ENCODE data around the gene MED12. TPM values are rescaled to one million over a fixed set of nuclear protein-coding genes. Genes with fewer than 3 reads are reported as not detected.

MED12 gene
- total RNA-seq = 18.3 and 27.8 TPM in 2 replicates

DNA sequence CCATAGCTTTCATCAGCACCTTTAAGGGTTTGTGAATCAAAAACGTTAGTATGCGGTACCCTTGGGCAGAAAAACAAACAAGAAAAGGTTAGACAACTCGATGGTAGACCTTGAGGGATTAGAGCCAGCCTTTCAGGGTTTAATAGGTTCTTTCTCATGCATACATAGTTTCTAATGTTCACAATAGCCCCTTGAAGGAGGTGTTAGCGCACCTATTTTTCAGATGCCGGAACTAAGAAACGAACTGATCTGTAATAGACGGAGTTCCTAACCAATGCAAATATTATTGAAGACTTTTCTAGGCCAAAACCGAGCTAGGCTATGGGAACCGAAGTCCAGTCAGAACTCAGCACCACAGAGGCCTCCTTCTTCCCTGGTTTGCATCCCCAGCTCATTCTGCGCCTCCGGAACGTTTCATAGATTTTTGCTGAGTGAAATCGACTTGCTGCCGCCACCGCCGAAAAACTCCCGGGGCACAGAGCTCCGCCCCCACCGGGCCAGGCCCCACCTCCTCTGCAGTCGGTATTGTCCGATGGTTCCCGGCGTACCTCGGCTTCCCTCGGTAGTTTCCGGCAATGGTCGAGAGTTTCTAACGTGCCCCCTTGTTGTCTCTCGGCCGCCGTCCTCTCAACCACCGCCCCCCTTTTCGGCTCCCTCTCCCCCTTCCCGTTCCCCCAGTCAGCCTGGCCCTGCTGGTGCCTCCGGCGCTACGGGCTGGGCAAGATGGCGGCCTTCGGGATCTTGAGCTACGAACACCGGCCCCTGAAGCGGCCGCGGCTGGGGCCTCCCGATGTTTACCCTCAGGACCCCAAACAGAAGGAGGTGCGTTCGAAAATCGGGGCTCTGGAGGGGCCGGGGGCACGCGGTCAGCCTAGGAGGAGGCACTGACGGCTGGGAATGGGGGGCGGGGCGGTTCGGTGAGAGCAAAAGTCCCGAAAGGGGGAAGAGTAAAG is at the start of gene MED12:
Gene MED12 (plus strand): TSS at position 565 of the 953 bp plus-strand sequence. CDS start 159 bp downstream, at position 724.
- DNase-seq (ENCODE audit: low read depth, low spot score) = peak; percentile 33

GRCh38 chrX:71070531-71070930 is 47.9 kb upstream of the MED12 start:
- no peak for DNase-seq (ENCODE audit: low read depth, low spot score)

DNA sequence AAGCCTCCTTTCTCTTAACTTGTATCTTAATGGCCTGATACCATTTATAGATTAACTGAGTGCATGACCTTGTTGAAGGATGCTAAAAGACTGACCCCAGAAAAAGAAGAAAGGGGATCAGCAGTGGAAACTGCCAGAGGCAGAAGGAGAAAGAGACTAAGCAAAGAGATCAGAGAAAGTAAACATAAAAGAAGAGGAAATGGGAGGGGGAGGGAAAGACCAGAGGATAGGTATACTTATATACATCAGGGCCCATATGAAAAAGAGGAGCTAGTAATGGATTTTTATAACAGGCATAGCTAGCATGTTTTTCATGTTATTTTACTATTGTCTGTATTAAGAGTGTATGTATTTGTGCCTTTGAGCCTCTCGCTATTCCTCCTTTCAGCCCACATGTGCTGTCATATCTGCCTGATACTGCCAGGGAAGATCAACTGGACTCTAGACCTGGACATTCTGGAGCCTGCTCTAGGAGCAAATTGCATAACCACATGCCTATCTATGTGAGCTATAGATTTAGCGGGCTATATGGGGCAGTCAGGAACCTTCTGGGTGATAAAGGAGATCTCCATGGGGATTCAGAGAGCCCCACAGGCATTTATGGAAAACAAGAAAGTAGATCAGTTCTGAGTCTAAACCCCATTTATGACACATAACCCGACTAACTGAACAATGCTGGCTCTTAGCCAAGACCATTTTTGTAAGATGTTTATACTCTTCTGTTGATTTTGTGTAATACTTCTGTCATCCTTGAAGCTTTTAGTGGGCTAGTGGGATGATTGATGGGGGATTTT is 36.9 kb upstream of the MED12 start:
- DNase-seq (ENCODE audit: low read depth, low spot score) = peak; percentile 11

DNA sequence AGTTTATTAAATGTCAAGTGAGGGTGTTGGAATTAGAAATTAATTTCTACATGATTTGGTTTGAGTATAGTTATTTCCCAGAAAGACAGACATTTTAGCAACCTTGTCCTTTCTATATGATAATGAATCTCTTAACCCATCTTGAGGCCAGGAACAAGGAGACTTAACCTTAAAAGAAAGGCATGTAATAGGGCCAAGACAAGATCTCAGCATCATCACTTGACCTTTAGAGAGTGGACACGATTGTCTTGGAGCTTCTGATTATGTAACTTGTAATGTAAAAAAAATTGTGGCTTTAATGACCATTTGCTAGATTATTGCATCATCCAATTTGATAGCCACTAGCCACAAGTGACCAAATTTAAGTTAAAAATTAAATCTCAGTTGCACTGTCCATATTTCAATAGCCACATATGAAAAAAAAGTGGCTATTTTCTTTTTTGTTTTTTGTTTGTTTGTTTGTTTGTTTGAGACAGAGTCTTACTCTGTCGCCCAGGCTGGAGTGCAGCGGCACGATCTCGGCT is 36.2 kb upstream of the MED12 start:
- no peak for DNase-seq (ENCODE audit: low read depth, low spot score)

DNA sequence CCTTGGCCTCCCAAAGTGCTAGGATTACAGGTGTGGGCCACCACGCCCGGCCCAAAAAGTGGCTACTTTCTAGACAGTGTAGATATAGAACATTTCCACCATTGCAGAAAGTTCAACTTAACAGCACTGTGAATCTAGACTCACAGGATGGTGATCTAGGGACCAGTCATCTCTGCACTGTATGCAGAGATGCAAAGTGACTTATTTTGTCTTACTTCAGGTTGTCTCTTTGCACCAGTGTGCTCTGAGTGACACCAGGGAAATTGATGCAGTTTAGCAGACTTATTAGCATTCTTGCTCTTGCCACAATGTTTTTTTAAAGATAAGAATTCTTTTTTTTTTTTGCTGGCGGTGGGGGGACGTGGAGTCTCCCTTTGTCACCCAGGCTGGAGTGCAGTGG is 35.6 kb upstream of the MED12 start:
- no peak for DNase-seq (ENCODE audit: low read depth, low spot score)

DNA sequence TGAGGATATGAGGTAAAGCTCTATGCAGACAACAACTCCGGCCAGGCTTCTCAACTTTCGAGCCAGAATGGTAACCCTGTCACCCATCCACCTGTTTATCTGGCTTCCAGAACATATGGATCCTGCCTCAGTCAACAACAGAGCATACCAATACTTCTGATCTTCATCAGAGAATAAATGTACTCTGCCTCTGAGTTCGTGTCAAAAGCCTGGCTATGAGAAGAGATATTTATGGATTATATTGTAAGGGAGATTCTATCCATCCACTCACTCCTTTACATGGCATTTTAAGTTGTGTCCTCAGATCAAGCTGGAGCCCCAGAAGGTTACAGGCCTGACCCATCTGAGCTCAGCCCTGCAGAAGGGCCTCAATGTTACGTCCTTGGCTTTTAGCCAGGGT is 32.5 kb upstream of the MED12 start:
- no peak for DNase-seq (ENCODE audit: low read depth, low spot score)

GRCh38 chrX:71091263-71091662 is 27.1 kb upstream of the MED12 start:
- no peak for DNase-seq (ENCODE audit: low read depth, low spot score)

- DNase-seq (ENCODE audit: low read depth, low spot score) = no peak
Observed at GRCh38 chrX:71095033-71095432, 23.4 kb upstream of the MED12 start.

DNA sequence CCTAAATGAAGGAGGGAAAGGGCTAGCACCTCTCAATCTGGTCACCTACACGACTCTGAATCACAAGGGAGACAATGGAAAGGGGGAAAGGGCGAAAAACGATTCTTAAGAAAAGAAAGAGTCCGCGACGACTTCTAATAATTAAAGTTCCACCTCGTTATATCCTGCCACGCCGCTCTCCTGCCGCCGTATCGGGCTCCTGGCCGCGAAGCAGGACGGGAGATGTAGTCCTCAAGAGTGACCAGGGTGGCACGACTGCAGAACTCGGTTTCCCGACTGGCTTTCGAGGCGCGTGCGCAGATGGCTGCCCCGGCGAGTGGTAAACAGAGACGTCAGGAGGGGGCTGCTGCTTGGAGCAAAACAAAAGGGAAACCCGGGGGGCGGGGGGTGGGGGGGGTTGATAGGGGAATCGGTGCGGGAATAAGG is 22.8 kb upstream of the MED12 start, which contains the start of gene FOXO4:
Gene FOXO4 (plus strand): TSS at position 297 of the 426 bp plus-strand sequence. CDS start 678 bp downstream, outside the sequence.
- peak; percentile 64 for DNase-seq (ENCODE audit: low read depth, low spot score)

DNA sequence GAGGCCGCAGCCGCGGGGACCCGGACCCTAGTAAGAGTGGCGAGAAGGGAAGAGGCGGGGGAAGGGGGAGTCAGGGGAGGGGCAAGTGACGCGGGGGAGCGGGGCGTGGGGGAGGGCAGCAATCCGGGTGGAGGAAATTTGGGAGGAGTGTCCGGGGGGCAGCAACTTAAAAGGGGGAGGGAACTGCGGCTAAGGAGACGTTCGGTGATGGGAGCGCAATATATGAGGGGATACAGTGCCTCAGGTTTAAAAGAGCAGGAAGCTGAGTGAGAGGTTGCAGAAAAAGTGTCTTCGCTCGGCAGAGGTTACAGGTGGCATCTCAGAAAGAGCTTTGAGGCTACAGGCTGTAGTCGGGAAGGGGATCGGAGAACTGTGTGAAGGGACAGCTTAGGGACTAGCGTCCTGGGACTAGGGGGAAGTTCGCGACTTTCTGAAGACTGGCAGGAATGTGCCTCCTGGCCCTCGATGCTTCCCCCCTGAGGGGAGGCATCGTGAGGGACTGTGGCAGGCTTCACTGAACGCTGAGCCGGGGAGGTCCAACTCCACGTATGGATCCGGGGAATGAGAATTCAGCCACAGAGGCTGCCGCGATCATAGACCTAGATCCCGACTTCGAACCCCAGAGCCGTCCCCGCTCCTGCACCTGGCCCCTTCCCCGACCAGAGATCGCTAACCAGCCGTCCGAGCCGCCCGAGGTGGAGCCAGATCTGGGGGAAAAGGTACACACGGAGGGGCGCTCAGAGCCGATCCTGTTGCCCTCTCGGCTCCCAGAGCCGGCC is 22.2 kb upstream of the MED12 start:
- no peak for DNase-seq (ENCODE audit: low read depth, low spot score)

GRCh38 chrX:71096760-71097032 is 21.7 kb upstream of the MED12 start:
- DNase-seq (ENCODE audit: low read depth, low spot score) = no peak

DNA sequence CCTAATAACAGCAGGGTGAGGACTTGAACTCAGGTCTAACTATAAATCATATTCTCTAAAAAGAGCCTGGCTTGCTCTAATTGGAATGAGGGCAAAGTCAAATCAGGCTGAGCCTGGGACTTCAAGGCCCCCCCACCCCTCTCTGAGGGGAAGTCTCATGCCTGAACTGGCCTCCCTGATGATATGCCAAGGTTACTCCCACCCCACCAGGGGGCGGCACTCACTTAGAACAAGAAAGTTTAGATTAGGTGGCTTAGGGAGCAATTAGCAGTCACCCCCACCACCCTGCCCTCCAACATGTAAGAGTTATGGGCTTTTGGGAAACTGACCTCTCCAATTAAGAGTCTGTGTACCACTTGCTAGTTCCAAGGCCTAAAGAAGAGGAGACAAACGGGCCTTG is 20.1 kb upstream of the MED12 start:
- DNase-seq (ENCODE audit: low read depth, low spot score) = no peak

DNA sequence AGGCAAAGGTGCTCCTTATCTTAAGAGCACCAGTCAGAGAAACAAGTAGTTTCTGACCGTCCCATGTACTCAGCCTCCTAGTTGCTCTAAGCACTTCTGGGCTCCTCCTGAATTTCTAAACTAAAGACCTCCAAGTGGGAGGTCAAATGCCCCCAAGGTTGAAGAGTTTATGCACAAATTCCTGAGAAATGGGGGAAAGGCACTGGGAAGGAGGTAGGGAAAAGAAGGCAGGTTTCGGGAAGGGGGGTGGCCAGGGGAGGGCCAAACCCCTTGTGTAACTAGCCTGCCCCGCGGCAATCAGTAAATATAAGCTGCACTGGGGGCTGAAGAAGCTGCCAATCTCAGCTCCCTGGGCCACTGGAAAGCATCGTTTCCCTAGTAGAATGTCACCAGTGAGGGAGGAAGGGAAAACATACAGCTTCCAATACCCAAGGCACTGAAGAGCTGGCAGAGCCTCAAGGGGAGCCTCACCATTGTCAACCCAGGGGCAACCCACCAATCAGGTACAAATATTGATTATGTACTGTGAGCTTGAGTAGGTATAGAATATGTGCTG is 19.4 kb upstream of the MED12 start:
- no peak for DNase-seq (ENCODE audit: low read depth, low spot score)

DNA sequence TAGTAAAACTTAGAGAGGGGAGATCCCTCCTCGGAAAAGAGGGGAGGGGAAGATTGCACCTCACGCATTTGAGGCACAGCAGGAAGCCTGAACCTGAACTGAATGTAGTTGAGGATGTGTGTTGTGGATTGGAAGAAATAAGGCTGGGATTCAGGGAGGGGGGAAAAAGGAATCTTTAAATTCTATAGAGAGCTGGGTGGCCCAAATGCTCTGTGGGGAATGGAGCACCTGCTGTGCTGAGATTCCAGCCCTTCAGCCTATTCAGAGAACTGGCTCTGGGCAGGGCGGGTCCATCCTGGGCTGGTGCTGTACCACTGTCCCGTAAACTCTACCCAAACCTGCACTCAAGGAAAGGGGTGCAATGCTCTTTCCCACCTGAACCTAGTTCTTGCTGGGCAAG is 18.7 kb upstream of the MED12 start:
- no peak for DNase-seq (ENCODE audit: low read depth, low spot score)

DNA sequence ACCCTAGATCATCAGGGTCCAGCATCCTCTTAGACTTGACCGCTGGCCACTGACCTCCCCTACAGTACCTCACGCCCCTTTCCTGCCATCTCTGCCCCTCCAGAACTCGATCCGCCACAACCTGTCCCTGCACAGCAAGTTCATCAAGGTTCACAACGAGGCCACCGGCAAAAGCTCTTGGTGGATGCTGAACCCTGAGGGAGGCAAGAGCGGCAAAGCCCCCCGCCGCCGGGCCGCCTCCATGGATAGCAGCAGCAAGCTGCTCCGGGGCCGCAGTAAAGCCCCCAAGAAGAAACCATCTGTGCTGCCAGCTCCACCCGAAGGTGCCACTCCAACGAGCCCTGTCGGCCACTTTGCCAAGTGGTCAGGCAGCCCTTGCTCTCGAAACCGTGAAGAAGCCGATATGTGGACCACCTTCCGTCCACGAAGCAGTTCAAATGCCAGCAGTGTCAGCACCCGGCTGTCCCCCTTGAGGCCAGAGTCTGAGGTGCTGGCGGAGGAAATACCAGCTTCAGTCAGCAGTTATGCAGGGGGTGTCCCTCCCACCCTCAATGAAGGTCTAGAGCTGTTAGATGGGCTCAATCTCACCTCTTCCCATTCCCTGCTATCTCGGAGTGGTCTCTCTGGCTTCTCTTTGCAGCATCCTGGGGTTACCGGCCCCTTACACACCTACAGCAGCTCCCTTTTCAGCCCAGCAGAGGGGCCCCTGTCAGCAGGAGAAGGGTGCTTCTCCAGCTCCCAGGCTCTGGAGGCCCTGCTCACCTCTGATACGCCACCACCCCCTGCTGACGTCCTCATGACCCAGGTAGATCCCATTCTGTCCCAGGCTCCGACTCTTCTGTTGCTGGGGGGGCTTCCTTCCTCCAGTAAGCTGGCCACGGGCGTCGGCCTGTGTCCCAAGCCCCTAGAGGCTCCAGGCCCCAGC is 17.6 kb upstream of the MED12 start:
- DNase-seq (ENCODE audit: low read depth, low spot score) = no peak

DNA sequence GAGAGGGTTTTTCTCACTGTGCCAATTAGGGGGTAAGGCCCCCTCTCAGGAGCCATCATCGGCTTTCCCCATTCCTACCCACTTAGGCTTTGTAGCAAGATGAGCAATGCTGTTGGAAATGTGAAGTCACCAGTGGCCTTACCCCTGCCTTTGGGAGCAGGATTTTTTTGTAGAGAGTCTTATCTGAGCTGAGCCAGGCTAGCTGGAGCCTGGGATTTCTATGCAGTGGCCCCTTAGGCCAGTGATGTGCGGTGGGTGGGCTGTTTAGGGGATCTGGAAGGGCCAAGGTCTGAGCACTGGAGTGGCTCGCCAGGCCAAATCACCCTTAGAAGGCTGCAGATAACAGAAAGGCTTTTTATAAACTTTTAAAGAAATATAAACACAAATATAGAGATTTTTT is 16.1 kb upstream of the MED12 start:
- DNase-seq (ENCODE audit: low read depth, low spot score) = no peak

GRCh38 chrX:71103110-71103983 is 15.0 kb upstream of the MED12 start:
- DNase-seq (ENCODE audit: low read depth, low spot score) = no peak

GRCh38 chrX:71105628-71106027 is 12.8 kb upstream of the MED12 start:
- DNase-seq (ENCODE audit: low read depth, low spot score) = no peak

DNA sequence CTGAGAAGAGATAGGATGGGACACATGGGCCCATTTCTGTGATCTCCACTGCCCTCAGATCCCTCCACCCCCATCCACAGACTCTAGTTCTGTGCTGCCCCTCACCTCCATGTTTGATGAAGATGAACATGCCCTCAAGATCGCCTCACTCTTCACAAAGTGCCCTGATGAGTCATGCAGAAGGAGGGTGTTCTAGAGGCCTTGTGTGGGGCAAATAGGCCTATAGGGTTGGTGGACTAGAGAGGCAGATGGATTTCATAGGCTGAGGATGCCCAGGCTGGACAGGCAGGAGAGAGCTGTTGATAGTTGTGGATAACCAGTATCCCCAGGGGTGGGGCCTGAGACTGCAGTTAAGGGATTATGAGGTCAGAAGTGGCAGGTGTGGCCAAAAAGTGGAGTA is 12.0 kb upstream of the MED12 start, which contains the start of gene CXorf65:
Gene CXorf65 (minus strand): TSS at position 314 of the 400 bp plus-strand sequence. CDS start 184 bp downstream, at position 130.
- no peak for DNase-seq (ENCODE audit: low read depth, low spot score)
